GM10847 (cell line): ENCODE measurements around the gene PP2D1.

Source experiments
- POLR2A ChIP-seq: IDR thresholded peaks from 2 replicates; pipeline ENCODE4 v1.6.1; 2011; ENCODE audit not compliant: insufficient read length; ENCODE audit errors: extremely low read depth

The PP2D1 gene

DNA sequence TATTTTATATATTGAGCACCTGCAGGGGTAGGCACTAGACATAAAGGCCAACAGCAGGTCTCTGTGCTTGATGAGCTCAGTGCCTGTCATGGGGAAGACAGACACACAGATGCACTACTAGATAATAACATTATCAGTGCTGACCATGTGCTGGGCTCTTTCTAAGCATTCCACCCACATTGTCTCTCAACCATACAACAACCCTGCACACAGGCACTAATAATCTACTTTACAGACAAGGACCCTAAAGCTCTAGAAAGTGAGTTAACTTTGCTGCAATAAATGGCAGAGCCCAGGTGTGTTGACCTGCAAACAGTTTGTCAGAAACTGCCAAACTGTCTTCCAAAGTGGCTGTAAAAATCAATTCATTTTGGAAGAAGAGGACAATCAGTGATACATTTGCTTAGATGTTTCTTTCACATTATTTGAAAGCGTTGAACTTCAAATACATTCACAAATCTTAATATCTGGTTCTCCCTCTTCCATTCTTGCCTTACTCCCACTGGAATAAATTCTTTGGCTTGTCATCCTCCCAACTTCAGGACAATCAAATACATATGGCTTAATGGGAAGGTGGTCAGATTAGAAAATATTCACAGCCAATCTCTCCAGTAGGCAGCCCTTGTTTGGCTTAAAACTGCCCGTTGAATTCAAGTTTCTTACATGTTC lies 11.0 kb upstream of the PP2D1 start:
- no peak for TF ChIP-seq POLR2A

DNA sequence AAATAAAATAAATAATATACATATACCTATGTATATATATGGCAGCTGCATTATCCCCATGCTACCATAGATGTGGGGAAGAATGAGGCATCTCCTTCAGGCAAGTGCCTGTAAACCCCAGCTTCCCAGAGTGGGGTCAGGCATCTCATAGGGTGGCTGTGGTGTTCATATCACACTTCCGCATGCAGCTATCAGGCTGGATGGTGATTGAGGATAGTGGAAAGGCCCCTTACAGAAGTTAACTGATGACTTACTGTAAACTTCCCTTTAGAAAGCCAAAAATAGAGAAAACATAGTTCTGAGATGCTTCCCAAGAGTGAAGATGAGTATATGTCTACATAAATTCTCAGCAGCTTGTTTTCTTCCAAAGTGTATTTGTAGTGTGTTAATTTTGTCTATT lies 3.5 kb upstream of the PP2D1 start:
- no peak for TF ChIP-seq POLR2A

DNA sequence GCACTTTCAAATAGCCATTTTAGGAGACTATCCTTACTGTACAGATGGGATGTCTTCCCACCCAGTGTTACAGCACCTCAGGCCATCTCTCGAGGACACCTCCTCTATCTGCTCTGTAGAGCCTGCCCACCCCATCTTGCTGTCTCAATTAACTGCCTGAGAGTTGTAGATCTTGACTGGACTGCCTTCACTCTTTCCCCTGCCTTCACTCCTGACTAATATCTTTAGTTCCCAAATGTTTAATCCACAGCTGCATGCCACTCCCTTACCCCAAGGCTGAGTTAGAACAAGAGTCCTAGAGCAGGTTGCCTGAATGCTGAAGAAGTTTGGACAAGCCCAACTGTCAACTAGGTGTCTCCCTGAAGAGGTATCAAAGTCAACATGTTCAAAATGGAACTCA lies 1.3 kb upstream of the PP2D1 start:
- no peak for TF ChIP-seq POLR2A

DNA sequence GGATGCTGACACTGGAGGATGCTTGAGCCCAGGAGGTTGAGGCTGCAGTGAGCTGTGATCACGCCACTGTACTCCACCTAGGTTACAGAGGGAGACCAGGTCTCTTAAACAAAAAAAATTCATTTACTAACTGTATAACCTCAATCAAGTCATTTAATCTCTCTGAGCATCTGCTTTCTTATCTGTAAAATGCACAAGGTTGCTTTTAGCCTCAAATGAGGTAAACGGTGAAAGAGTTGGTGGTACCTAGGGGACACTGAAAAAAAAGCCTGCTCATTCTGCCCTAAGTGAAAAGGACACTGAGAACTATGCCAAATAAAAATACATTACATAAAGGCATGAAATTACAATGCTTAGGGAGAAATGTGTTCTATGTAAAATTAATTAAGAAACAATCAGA lies 3.4 kb downstream of the PP2D1 start:
- TF ChIP-seq POLR2A = no peak

DNA sequence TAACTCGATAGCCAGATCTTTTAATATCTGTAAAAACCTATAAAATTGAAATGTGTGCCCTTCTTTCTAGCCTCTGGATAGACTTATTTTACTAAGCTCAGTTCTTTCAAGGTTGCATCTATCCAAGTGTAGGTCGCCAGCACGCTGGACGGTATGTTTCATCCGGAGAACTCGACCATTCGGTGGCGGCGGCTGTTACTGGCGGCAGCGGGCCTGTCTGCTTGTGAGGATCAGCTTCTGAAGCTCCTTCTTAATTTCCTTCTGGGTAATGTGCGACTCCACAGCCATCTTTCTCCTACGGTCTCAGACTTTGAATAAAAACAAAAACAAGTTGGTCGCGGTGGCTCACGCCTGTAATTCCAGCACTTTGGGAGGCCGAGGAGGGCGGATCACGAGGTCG lies 4.1 kb downstream of the PP2D1 start:
- TF ChIP-seq POLR2A = no peak

- no peak for TF ChIP-seq POLR2A
Measured at GRCh38 chr3:20001932-20002331, 10.1 kb downstream of the PP2D1 start.

GRCh38 chr3:19997502-19997901 lies 14.6 kb downstream of the PP2D1 start:
- no peak for TF ChIP-seq POLR2A

GRCh38 chr3:19994796-19995195 lies 17.3 kb downstream of the PP2D1 start:
- TF ChIP-seq POLR2A = no peak

DNA sequence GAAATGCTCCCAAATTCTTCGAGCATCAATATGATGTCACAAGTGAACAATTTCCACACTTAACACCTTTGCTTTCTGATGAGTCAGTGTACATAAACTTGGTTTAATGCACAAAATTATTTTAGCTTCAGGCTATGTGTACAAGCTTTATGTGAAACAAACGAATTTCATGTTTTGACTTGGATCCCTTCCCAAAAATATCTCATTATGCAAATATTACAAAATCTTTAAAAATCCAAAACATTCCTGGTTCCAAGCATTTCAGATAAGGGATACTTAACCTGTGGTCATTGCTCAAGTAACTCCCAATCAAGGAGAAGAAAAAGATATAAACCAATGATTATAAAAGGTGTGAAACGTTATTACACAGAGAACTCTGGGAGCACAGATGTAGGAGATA lies 40.0 kb downstream of the PP2D1 start:
- TF ChIP-seq POLR2A = no peak

- no peak for TF ChIP-seq POLR2A
Measured at GRCh38 chr3:19970327-19970726, 41.7 kb downstream of the PP2D1 start.

DNA sequence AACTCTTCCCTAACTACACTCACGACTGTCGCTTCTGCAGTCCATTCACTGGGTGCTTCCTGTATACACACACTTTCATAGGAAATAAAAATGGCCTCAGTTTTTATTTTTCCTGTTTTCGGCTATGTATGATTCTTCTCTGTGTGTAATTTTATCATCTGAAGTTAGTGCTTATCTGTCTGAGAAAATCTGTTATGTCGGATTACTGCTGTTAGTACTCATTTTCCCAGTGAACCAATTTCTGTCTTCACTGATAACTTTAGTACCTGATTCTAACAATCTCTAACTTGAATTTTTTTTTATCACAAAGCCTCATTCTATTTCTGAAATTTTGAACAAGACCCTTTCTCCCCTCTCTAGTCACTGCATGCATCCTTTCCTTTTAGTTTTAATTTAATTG lies 44.3 kb downstream of the PP2D1 start:
- TF ChIP-seq POLR2A = no peak

GRCh38 chr3:19967208-19967607 lies 44.9 kb downstream of the PP2D1 start:
- no peak for TF ChIP-seq POLR2A

GRCh38 chr3:19961960-19962359 lies 50.1 kb downstream of the PP2D1 start:
- no peak for TF ChIP-seq POLR2A

GRCh38 chr3:19960696-19961095 lies 51.4 kb downstream of the PP2D1 start:
- TF ChIP-seq POLR2A = no peak

DNA sequence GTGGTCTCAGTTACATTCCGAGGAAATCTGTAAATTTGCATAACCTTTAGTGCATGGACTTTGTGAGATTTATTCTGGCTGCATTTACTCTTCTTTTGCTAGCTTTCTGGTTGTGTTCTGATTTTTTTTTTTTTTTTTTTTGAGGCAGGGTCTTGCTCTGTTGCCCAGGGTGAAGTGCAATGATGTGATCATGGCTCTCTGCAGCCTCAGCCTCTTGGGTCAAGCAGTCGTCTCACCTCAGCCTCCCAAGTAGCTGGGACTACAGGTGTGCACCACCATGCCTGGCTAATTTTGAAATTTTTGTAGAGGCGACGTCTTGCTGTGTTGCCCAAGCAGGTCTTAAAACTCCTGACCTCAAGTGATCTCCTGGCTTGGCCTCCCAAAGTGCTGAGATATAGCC lies 52.6 kb downstream of the PP2D1 start:
- no peak for TF ChIP-seq POLR2A

GRCh38 chr3:19954676-19955075 lies 57.4 kb downstream of the PP2D1 start:
- TF ChIP-seq POLR2A = no peak

- no peak for TF ChIP-seq POLR2A
Measured at GRCh38 chr3:19950316-19950715, 61.7 kb downstream of the PP2D1 start.

- no peak for TF ChIP-seq POLR2A
Measured at GRCh38 chr3:19948226-19948591, 63.9 kb downstream of the PP2D1 start.

DNA sequence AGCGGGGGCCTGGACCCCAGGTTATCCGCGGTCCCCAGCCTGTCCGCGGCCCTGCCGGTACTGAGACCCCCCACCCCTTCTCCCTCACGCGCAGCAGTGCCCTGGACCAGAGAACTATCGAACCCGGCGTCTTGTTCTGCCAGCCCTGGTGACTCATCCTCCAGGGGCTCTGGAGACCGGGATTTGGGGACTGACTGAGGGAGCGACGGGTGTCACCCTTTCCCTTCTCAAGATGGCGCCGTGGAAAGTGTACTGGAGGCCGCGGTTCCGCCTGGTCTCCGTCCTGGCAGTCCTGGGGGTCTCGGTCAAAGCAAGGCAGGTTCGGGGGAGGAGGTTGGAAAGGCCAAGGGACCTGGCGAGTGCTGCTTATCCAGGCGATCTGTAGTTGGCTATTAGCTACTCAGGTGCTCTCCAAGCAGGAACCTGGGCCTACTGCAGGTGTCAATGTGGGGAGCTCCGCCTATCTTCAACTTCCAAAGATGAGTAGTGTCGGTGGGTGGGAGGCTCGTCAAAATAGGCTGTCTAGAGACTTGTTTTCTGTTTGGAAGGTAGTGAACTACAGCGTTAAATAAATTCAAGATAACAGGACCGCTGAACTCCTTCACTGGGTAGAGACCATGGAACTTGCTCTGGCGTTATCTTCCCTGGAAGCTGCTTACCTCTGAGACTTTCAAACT lies 64.4 kb downstream of the PP2D1 start:
- TF ChIP-seq POLR2A = no peak
